CD4-positive, alpha-beta T cell treated with Interleukin-10 for 1 hour (primary cell): ENCODE results near the gene CDH13.

Source experiments
- DNase-seq: peaks from one replicate; pipeline ENCODE4 v3.0.0-alpha.2; 2020

CDH13 gene

DNA sequence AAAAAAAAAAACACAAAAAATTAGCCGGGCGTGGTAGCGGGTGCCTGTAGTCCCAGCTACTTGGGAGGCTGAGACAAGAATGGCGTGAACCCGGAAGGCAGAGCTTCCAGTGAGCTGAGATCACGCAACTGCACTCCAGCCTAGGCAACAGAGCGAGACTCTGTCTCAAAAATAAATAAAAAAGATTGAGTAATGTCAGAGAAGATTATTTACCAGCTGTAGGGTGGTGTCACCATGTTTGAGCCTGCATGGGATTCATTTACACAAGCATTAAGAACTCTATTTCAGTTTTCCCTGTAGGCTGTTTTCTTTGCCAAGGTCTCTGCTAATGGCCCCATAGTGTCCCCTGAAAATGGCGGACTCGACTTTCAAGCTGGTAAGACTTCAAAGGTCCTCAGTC is 575.0 kb downstream of the CDH13 start:
- DNase-seq, result no peak

DNA sequence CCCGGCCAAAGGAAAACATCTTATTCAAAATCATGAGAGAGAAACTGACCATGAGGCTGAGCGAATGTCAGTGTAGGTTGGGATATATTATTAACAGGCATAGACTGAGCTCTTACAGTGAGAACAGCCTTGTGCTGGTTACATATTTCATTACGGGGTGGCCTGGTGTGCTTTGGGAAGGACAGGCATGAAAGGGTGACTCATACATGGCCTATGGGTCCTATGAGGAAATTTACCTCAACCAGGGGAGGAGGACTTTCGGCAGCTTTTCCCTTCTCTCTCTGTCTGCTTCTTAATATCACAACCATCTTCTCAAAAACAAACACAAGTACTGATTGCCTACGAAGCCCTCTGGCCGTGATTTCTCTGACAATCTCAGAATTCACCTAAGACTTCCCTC is 579.1 kb downstream of the CDH13 start:
- DNase-seq, result no peak

DNA sequence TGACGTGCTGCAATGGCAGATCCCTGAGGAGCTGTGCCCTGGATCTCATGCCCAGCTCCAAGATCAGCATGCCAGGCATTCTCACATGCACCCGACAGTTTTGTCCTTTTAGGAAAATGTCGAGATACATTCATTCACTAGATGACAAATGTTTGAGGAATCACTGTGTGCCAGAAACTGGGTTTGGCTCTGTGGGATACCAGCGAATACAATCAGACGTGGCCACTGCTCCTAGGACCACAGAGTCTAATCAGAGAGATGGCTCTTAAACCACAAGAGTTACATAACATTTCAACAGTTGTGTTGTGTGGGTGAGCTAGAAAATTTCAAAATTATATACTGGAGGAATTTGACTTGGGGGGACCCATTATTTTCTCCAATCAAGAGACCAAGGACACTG is 579.7 kb downstream of the CDH13 start:
- DNase-seq, result no peak

DNA sequence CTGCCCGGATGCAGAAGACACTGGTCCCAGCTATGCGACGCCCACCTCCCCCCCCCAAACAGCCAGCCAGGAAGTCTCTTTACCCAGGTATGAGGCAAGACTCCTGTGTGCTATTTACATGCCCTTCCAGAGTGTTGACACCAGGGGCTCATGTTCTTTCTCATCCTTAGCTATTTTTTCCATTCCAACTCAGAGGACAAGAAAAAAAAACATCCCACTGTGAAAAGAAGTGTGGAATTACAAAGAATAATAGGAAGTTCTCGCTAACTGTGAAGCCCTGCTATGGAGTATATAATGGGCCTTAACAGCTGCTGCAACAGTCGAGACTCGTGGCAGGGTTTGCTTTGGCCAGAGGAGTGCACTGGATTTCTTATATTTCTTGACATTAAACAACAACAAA is 584.9 kb downstream of the CDH13 start:
- DNase-seq, result no peak

DNA sequence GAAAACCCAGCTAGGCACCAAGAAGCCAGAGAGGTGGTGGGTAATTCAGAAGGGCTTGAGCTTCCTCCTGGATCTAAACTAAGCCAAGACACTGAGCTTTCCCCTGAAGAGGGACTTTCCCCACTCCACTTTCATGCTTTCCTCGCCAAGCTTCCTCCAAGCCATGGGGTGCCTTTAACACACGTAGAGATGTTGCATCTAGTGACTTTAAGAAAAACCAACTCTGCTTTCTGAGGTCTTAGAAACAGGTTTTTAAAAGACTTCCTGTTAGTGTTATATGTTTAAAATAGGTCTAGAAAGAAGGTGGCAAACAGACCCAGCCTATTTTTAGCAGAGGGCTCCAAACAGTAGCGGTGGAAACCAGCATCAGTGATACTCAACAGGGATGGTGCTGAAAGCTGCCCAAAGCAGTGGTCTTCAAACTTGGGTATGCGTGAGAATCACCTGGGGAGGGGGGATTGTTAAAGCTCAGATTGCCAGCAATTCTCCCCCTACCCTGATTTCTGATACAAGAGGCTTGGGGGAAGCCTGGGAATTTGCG is 585.6 kb downstream of the CDH13 start:
- DNase-seq, result no peak

DNA sequence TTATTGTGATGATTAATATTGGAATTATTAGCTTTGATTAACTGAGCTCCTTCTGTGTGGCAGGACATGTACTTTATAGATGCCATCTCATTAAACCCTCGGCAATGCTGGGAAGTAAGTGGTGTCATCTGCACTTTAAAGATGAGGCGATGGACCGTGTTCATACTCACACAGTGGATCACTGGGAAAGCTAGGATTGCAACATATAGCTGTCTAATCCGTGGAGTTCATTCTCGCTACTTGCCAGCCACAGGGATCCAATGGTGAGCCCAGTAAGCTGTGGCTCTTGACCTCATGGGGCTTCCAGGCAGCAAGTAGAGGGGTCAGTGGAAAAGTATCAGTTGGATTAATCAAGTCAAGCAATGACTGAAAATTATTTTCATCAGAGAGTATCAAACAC is 587.9 kb downstream of the CDH13 start:
- no peak for DNase-seq

DNA sequence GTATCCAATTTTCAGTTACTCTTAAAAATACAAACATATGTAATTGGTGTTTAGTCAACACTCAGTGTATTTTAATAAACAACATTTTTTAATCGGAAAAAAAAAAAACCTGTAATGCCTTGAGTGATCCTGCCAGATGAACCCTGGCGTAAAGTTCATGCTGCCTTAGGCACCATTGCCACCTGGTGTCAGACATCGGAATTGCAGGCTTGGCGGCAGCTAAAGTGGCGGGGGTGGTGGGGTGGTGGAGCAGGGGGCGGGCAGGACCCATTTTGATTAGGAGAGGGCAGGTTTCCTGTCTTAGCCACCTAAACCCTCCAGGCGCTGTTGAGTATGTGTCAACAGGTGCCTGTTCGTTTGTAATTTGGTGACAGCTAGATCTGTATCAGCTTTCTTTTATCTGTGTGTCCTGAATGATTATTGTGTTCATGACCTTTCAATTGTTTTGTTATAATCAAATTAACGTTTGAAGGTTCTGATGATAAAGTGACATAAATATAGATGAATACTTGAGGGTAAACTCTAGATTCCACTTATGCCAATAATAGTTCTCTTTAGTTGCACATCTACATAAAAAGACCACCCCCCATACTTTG is 588.7 kb downstream of the CDH13 start:
- peak; percentile 32 for DNase-seq

DNA sequence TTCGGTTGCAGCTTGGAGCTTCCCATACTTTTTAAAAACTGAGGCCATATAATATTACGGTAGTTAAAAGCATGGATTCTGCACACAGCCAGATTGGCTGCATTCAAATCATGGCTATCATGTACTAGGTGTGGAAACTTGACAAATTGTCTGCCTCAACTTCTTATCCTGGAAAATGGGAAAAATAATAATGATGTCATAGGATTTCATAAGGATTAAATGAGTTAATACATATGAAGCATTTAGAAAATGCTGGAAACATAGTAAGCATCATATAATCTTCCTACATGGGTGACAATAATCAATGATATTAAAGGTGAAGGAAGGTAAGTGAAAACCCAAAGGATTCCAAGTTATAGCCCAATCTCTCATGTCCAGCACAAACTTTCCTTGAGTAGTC is 592.5 kb downstream of the CDH13 start:
- no peak for DNase-seq

DNA sequence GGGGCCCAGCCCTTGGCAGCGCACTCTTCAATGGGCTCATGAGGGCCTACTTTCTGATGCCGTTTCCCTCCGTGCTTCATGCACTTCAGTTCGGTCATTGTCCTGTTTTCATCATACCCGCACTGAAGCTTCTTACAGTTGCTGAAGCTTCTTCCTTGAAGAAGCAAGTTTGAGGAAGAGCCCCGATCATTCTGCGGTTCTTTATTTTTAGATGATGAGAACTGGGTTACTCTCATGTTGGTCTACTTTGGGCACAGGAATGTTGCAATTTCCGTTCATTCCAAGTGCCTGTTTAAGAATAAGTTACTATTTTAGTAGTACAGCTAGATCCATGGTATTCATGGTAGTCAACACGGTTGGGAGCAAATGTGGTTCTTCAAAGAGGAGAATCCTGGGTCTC is 593.3 kb downstream of the CDH13 start:
- DNase-seq, result no peak

DNA sequence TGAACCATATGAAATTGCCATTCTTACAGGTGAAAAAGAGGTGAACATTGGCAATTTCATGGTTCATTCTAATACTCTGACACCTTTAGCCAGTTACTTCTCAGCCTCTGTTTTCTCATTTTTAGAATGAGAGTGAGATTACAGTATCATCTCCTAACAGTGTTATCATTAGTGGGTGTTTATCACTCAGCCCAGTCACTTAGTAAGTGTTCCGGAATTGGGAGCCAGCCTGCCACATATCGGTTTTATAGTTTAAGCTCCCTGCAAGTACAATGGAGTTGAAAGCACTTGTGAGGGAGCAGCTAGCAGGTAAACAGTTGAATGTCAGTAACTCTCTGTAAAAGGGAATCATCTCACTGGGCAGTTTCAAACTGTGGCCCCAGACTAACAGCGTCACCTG is 597.9 kb downstream of the CDH13 start:
- DNase-seq, result no peak

DNA sequence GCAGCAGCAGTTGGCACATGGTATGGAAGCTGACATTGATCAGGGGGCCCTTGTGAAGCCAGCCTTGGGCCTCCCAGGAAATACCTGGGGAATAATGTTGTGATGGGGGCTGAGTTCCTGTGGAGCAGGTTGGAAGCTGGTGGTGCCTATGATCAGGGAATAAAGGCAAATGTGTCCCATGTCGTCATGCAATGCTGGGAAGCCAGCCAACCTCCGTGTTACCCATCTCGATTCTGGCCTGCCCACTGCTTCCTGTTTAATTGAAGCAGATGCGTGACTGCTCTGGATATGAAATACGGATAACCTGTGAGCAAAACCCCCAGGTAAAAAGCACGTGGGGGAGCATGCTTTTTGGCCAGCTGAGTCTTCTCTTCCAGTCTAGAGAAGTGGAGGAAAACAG is 600.6 kb downstream of the CDH13 start:
- DNase-seq, result no peak

DNA sequence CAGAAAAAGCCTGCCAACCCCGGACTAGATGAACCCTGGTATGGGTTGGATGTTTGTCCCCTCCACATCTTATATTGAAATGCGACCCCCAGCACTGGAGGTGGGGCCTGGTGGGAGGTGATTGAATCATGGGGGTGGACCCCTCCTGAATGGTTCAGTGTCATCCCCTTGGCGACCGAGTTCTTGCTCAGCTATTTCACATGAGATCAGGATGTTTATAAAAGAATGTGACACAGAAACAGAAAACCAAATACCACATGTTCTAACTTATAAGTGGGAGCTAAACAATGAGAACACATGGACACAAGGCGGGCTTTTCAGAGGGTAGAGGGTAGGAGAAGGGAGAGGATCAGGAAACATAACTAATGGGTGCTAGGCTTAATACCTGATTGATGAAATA is 605.0 kb downstream of the CDH13 start:
- DNase-seq, result no peak

DNA sequence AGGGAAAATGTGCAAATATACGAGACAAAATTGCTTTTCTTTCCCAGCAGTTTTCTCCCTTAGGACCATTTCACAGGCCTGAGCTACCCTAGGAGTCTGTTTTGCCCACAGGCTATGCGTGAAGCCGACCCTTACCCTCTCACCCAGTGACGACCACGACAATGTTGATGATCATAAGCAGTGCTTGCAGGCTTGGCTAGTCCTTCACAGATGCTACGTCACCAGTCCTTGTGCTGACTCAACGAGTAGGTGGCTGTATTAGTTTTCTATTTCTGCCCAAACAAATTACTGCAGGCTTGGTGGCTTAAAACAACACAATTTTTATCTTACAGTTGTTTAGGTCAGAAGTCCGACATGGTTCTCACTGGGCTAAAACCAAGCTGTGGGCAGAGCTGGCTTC is 606.4 kb downstream of the CDH13 start:
- no peak for DNase-seq

DNA sequence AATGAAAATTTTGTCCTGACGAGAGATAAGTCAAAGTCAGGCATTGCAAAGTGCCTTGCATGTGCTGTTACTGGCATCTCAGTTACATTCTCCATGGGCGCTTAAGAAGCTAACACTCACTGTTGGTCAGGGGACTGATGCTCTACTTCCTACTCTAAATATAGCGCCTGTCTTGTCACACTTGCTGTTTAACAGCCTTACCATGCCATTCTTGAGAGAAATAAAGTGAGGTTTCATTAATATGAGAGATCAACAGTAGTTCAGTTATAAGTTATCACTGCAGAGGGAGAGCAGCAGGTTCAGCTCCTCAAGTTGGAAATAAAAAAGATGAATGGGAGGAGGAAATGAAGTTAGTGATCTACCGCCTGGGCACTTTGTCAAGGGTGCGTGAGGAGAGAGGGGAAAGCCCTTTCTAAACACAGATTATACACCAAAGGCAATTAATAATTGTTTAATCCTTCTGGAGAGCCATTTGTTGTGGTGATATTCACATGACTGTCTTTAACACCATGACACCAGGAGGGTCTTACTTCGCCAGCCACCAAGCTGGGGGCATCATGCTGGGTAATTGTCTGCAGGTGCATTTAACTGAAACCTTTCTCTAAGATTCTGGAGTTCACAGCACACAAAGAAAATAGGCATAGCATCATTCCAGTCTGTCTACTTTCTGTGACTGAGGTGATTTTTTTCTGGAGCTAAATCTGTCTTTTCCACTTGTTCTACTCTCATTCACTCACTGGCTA is 612.4 kb downstream of the CDH13 start:
- no peak for DNase-seq

DNA sequence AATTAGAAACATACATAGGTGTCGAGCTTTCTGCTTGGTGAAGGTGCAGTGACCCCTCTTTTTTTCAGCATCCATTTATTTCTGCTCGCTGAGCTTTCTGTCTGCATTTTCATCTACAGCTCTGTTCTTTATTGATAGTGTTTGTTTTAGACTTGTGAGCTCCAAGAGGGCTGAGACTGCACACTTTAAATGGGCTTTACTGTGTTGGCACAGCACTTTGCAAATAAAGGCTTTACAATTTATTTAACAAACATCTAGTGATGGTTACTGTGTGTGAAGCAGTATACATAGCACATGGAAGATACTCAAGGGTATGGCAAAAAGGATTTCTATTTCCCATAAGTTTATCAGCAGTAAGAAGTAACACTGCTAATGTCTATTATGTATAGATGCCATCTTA is 617.3 kb downstream of the CDH13 start:
- DNase-seq, result no peak

DNA sequence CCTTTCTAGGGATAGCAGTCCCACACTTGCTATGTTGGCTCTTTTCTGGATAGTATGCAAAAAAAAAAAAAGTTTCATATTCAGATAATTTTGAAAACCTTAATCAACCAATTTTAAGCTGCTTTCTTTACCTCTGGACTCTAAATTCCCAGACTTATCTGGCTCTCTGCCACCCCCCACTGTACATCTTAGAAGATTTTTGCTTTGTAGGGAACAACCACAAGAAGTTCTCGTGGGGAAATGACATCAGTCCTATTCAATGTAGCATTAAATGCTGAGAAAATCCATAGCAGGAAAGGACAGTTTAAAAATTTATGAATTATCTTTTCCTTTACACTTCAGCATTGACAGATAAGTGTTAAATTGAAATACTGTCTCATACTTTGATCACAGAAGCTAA is 618.3 kb downstream of the CDH13 start:
- no peak for DNase-seq

DNA sequence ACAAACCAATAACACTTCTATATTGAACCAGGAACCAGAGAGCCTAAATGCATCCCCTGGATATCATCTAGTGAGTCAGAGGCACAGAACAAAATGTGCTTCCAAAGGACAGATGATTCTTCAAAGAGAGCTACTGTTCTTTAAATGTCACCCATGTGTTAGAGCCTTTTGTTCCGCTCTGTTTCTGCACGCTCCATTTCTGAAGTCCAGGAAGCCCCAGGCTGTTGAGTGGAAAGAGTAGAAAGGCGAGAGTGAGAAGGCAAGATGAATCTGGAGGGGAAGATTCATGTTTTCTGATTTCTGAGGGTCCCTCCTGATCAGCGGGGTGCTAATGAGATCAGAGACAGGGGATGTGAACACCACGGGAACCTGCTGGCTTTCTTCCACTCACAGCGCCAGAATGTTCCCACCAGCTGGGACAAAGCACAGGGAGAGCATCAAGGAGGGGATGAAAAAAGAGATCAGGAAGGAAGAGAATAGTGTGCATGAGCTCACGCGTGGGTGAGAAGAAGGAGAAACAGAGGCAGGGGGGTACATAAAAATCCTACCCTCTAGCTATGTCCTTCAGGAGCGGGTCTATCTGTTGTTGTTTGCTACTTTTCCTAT is 621.1 kb downstream of the CDH13 start:
- no peak for DNase-seq

DNA sequence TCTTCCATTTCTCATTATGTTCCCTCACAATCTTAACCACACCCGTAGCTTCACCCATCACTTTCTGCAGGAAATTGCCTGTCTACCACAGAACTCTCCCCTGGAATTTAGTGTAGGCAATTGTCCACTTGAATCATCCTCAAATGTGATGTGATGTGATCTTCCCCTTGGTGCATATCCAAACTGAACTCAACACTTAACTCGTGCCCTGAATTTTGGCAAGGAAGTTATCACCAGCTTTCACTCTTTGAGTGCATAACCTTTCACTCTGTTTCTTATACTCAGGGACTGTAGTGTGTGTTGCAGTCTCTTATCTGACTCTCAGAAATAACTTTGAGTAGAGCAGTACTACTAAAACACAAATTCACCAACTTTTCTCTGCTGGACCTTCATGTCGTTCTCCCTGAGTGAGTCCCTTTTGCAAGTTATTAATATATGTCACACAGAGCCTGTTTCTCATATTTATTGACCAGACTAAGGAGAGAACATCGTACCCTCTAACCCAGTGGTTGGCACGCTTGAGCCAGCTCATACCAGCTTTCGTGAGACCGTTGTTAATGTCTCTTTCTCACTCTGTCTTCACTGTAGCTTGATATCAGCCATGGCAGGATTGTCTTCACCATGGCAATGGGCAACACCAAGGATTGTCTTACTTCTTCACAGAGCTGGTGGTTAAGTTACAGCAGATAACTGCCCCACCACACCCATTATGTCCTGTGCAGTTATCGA is 622.1 kb downstream of the CDH13 start:
- no peak for DNase-seq

DNA sequence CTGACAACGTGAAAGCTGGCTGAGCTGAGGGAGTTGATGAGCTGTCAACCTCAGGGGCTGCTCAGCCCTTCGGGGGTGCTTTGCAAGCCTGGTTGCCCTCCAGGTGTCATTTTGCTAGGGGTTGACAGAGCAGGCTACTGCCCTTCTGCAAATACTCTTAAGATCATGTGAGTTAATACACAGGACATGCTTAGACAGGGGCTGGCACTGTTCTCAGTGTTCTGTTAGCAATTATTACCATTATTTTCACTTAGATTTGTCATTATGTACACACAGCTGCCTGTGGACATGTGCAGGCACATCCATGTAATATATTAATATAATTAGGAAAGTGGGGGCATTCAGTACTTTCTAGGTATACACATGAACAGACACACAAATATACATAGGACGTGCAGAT is 626.8 kb downstream of the CDH13 start:
- DNase-seq, result no peak

DNA sequence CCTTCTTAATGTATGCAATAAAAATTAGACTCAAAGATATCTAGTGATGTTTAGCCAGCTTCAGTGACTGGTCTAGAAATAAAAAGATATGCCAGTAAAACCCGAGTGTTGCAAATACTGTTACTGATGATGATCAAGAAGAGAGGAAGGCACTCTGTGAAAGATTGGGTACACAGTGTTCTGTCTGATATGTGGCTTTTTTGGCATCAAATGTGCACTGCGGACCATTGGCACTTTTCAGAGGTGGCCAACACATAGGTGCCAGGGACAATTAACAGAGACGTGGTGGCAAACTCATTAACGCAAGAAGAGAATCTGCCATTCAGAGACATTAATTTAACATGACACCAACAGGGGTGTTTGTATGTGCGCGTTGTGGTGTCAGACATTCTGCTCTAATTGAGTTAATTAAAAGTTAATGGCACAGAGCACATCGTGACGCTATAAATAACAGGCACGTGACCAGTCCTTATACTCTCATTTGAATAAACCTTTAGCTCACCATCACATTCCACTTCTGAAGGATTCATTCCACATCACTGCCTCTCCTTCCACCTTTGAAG is 631.7 kb downstream of the CDH13 start:
- no peak for DNase-seq

DNA sequence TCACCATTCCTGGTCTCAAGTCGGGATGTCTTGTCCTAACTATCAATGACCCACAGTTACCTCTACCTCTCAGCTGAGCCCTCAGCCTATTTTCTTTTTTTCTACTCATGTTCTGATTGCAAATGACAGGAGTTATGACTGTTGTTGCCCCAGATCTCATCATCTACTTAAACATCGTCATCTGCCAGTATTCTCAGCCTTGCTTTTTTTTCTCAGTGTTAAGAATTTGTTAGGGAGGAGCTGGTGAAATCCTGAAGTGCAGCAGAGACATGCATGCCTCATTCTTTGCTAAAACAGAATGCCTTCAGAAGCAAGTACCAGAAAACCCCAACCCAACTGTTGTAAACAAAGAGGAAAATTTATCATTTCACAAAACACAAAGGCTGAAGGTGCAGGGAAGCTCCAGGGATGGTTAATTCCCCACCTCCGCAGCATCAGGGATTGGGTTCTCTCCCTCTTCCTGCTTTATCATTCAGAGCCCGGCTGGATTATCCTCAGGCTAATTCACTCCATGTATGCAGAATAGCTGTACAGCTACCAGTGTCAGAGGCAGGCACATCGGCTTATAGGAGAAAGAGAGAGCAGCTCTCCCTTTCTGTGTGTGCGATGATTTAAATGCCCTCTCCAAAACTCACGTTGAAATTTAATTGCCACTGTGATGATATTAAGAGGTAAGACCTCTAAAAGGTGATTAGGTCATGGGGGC is 640.2 kb downstream of the CDH13 start:
- DNase-seq, result no peak

DNA sequence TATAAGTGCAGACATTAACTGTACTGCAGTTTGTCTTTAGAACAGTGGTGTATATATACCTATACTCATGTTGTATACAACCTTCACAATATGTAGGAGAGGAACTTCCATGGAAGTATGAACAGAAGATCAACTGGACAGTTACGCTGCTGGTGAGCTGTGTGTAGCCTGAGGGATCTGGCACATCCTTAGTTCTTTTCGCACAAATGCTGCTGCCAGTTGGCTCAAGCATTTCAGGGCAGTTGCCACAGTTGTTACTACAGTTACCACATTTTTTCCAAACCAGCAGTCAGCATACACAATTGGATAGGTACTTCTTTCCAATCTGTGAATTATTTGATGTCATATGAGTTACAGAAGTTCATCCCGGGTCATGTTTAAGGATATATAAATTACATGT is 641.4 kb downstream of the CDH13 start:
- DNase-seq, result no peak

DNA sequence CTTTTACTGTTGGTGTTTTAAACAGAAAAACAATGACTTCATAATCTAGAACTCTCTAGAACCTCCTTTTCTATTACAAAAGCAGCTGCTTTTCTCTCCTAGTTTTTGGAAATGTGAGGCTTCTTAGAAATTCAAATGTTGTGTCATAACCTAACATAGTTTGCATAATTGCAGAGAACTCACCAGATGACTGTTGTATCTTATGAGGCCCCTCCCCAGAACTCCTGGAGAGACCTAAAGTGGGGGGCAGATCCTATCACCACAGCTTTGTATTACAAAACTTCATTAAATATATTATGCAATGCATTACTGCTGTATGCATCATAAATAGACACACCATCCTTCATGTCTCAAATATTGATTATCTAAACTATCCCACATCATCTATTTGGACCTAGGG is 642.3 kb downstream of the CDH13 start:
- no peak for DNase-seq
